Measurements from ENCODE around the gene SSMEM1.
"Not testable (repeated sequence)": the region's sequence is repeated elsewhere in the genome, so short reads cannot be mapped to it uniquely, and the experiment has no call there.

SSMEM1 gene

GRCh38 chr7:130249626-130250025 is 42.0 kb downstream of the SSMEM1 start:
- not testable (repeated sequence) for H2BK5ac ChIP-seq (ENCODE audit: low read depth, low read length, poor library complexity); H3K4me3 ChIP-seq (ENCODE audit: low read depth, low read length); H3K23ac ChIP-seq (ENCODE audit: low read length); H3K4me1 ChIP-seq (ENCODE audit: control insufficient read depth in 1 of 2, insufficient read depth in 2 of 2, low read length in 2 of 2); H3K4me2 ChIP-seq (ENCODE audit: low read length); H2BK120ac ChIP-seq (ENCODE audit: insufficient read depth, low read length, poor library complexity); H3K79me2 ChIP-seq (ENCODE audit: control insufficient read depth, insufficient read depth, low read length, poor library complexity); H3K9ac ChIP-seq (ENCODE audit: low read length); H4K8ac ChIP-seq (ENCODE audit: low read depth, low read length); H2BK12ac ChIP-seq (ENCODE audit: low read length); H3K27ac ChIP-seq (ENCODE audit: low read depth, low read length); H4K91ac ChIP-seq (ENCODE audit: low read depth, low read length); DNase-seq; H3K14ac ChIP-seq (ENCODE audit: low read length); H3K4ac ChIP-seq (ENCODE audit: low read depth, low read length); H3K27me3 ChIP-seq (ENCODE audit: insufficient read depth, low read length); H4K12ac ChIP-seq (ENCODE audit: low read depth, low read length); H3K36me3 ChIP-seq (ENCODE audit: control insufficient read depth in 1 of 2, insufficient read depth in 2 of 2, low read length in 2 of 2); H3K18ac ChIP-seq (ENCODE audit: low read length); H3K79me1 ChIP-seq (ENCODE audit: low read length); H3K9me3 ChIP-seq (ENCODE audit: insufficient read depth, low read depth, low read length); H2AFZ ChIP-seq (ENCODE audit: insufficient read depth, low read length, poor library complexity); H2AK5ac ChIP-seq (ENCODE audit: low read length)
- no CpG with 5 or more reads among the region's 3 CpGs for WGBS (ENCODE audit: extremely low coverage, insufficient coverage, insufficient read length)

- no peak overlapping the region for H2BK120ac ChIP-seq (ENCODE audit: insufficient read depth, low read length, poor library complexity)
Observed at GRCh38 chr7:130254555-130254954, 46.9 kb downstream of the SSMEM1 start.

GRCh38 chr7:130256704-130257103 is 49.0 kb downstream of the SSMEM1 start:
- no peak overlapping the region for H2AK5ac ChIP-seq (ENCODE audit: low read length)
- H3K27me3 ChIP-seq (ENCODE audit: insufficient read depth, low read length), result no peaks in the 10 kb centered on the region
- no peak overlapping the region for H3K23ac ChIP-seq (ENCODE audit: low read length)
- H2BK120ac ChIP-seq (ENCODE audit: insufficient read depth, low read length, poor library complexity), result no peak overlapping the region
- H3K14ac ChIP-seq (ENCODE audit: low read length), result no peak overlapping the region
- H3K79me2 ChIP-seq (ENCODE audit: control insufficient read depth, insufficient read depth, low read length, poor library complexity), result no peaks in the 10 kb centered on the region
- H3K18ac ChIP-seq (ENCODE audit: low read length), result no peak overlapping the region
- no peak overlapping the region for H3K9ac ChIP-seq (ENCODE audit: low read length)
- H3K4me1 ChIP-seq (ENCODE audit: control insufficient read depth in 1 of 2, insufficient read depth in 2 of 2, low read length in 2 of 2), result no peaks in the 10 kb centered on the region
- peaks cover 4% of the 10 kb centered on the region for H3K9me3 ChIP-seq (ENCODE audit: insufficient read depth, low read depth, low read length)
- no CpG with 5 or more reads among the region's 2 CpGs for WGBS (ENCODE audit: extremely low coverage, insufficient coverage, insufficient read length)
- no peak overlapping the region for H4K8ac ChIP-seq (ENCODE audit: low read depth, low read length)
- no peaks in the 10 kb centered on the region for H3K79me1 ChIP-seq (ENCODE audit: low read length)
- no peak overlapping the region for H3K27ac ChIP-seq (ENCODE audit: low read depth, low read length)
- H4K91ac ChIP-seq (ENCODE audit: low read depth, low read length), result no peak overlapping the region
- H2AFZ ChIP-seq (ENCODE audit: insufficient read depth, low read length, poor library complexity), result no peak overlapping the region
- H3K4ac ChIP-seq (ENCODE audit: low read depth, low read length), result no peak overlapping the region
- H4K12ac ChIP-seq (ENCODE audit: low read depth, low read length), result no peak overlapping the region
- no peak overlapping the region for H2BK5ac ChIP-seq (ENCODE audit: low read depth, low read length, poor library complexity)
- H3K4me2 ChIP-seq (ENCODE audit: low read length), result no peak overlapping the region
- no peak overlapping the region for H2BK12ac ChIP-seq (ENCODE audit: low read length)
- no peak overlapping the region for H3K4me3 ChIP-seq (ENCODE audit: low read depth, low read length)
- H3K36me3 ChIP-seq (ENCODE audit: control insufficient read depth in 1 of 2, insufficient read depth in 2 of 2, low read length in 2 of 2), result no peaks in the 10 kb centered on the region
- no peak for DNase-seq

More at GRCh38 chr7:130254555-130254954, 46.9 kb downstream of the SSMEM1 start:
- Histone ChIP-seq H3K9ac (ENCODE audit: low read length) (no peak overlapping the region), H2AK5ac (ENCODE audit: low read length) (no peak overlapping the region), H3K4ac (ENCODE audit: low read depth, low read length) (no peak overlapping the region), H3K18ac (ENCODE audit: low read length) (no peak overlapping the region), H3K36me3 (ENCODE audit: control insufficient read depth in 1 of 2, insufficient read depth in 2 of 2, low read length in 2 of 2) (no peaks in the 10 kb centered on the region), H3K27me3 (ENCODE audit: insufficient read depth, low read length) (no peaks in the 10 kb centered on the region), H3K14ac (ENCODE audit: low read length) (no peak overlapping the region), H3K4me2 (ENCODE audit: low read length) (no peak overlapping the region), H4K8ac (ENCODE audit: low read depth, low read length) (no peak overlapping the region), H2BK12ac (ENCODE audit: low read length) (no peak overlapping the region), H3K9me3 (ENCODE audit: insufficient read depth, low read depth, low read length) (peaks cover 2% of the 10 kb centered on the region), H3K27ac (ENCODE audit: low read depth, low read length) (no peak overlapping the region), H2AFZ (ENCODE audit: insufficient read depth, low read length, poor library complexity) (no peak overlapping the region), H4K91ac (ENCODE audit: low read depth, low read length) (no peak overlapping the region), H3K4me1 (ENCODE audit: control insufficient read depth in 1 of 2, insufficient read depth in 2 of 2, low read length in 2 of 2) (no peaks in the 10 kb centered on the region), H4K12ac (ENCODE audit: low read depth, low read length) (no peak overlapping the region), H3K23ac (ENCODE audit: low read length) (no peak overlapping the region), H2BK5ac (ENCODE audit: low read depth, low read length, poor library complexity) (no peak overlapping the region), H3K4me3 (ENCODE audit: low read depth, low read length) (no peak overlapping the region), H3K79me1 (ENCODE audit: low read length) (no peaks in the 10 kb centered on the region), H3K79me2 (ENCODE audit: control insufficient read depth, insufficient read depth, low read length, poor library complexity) (no peaks in the 10 kb centered on the region)
- no CpG with 5 or more reads among the region's 6 CpGs for WGBS (ENCODE audit: extremely low coverage, insufficient coverage, insufficient read length)
- DNase-seq, result no peak

- Histone ChIP-seq H3K23ac (ENCODE audit: low read length) (no peak overlapping the region), H4K8ac (ENCODE audit: low read depth, low read length) (no peak overlapping the region), H3K79me1 (ENCODE audit: low read length) (no peaks in the 10 kb centered on the region), H3K18ac (ENCODE audit: low read length) (no peak overlapping the region), H3K4me2 (ENCODE audit: low read length) (no peak overlapping the region), H3K9me3 (ENCODE audit: insufficient read depth, low read depth, low read length) (peaks cover 4% of the 10 kb centered on the region), H3K36me3 (ENCODE audit: control insufficient read depth in 1 of 2, insufficient read depth in 2 of 2, low read length in 2 of 2) (no peaks in the 10 kb centered on the region), H2AFZ (ENCODE audit: insufficient read depth, low read length, poor library complexity) (no peak overlapping the region), H3K27ac (ENCODE audit: low read depth, low read length) (no peak overlapping the region), H3K4me3 (ENCODE audit: low read depth, low read length) (no peak overlapping the region), H2BK120ac (ENCODE audit: insufficient read depth, low read length, poor library complexity) (no peak overlapping the region), H2BK12ac (ENCODE audit: low read length) (no peak overlapping the region), H4K91ac (ENCODE audit: low read depth, low read length) (no peak overlapping the region), H4K12ac (ENCODE audit: low read depth, low read length) (no peak overlapping the region), H2AK5ac (ENCODE audit: low read length) (no peak overlapping the region), H3K14ac (ENCODE audit: low read length) (no peak overlapping the region), H3K27me3 (ENCODE audit: insufficient read depth, low read length) (no peaks in the 10 kb centered on the region), H3K4ac (ENCODE audit: low read depth, low read length) (no peak overlapping the region), H3K79me2 (ENCODE audit: control insufficient read depth, insufficient read depth, low read length, poor library complexity) (no peaks in the 10 kb centered on the region), H3K9ac (ENCODE audit: low read length) (no peak overlapping the region), H2BK5ac (ENCODE audit: low read depth, low read length, poor library complexity) (no peak overlapping the region), H3K4me1 (ENCODE audit: control insufficient read depth in 1 of 2, insufficient read depth in 2 of 2, low read length in 2 of 2) (no peaks in the 10 kb centered on the region)
- WGBS (ENCODE audit: extremely low coverage, insufficient coverage, insufficient read length), result no CpG with 5 or more reads among the region's 1 CpG
- DNase-seq, result no peak
Observed at GRCh38 chr7:130258494-130259078, 50.9 kb downstream of the SSMEM1 start.

Measured in trophoblast cell (in vitro differentiated cells and primary cell).